H9 (cell line): ENCODE data around the gene TMEM200A. TPM values are rescaled to one million over a fixed set of nuclear protein-coding genes. Genes with fewer than 3 reads are reported as not detected.

ENCODE experiments used
- DNase-seq: peaks from one replicate; pipeline ENCODE4 v3.0.0-alpha.2; 2017
- H2AFZ ChIP-seq: one replicate; pipeline ENCODE4 v1.6.1; 2013; ENCODE audit warnings: mild to moderate bottlenecking, low read length, control low read depth, moderate library complexity
- H2AK5ac ChIP-seq: 2 replicates; pipeline ENCODE4 v1.6.1; 2013; ENCODE audit warnings: low read length, control low read depth, mixed read lengths; ENCODE audit not compliant: insufficient read length
- H2BK120ac ChIP-seq: one replicate; pipeline ENCODE4 v1.6.1; 2013; ENCODE audit warnings: low read depth, mild to moderate bottlenecking, low read length, control low read depth, inconsistent platforms; ENCODE audit not compliant: poor library complexity, severe bottlenecking
- H2BK12ac ChIP-seq: 2 replicates; pipeline ENCODE4 v1.6.1; 2013; ENCODE audit warnings: low read length, control low read depth, mixed read lengths, low read depth; ENCODE audit not compliant: insufficient read length
- H2BK15ac ChIP-seq: 2 replicates; pipeline ENCODE4 v1.6.1; 2013; ENCODE audit warnings: low read depth, low read length, control low read depth
- H2BK20ac ChIP-seq: one replicate; pipeline ENCODE4 v1.6.1; 2013; ENCODE audit warnings: low read depth, mild to moderate bottlenecking, low read length, control low read depth, inconsistent platforms; ENCODE audit not compliant: poor library complexity, severe bottlenecking
- H2BK5ac ChIP-seq: 2 replicates; pipeline ENCODE4 v1.6.1; 2013; ENCODE audit warnings: low read length, control low read depth, mixed read lengths; ENCODE audit not compliant: insufficient read length
- H3K14ac ChIP-seq: 2 replicates; pipeline ENCODE4 v1.6.1; 2013; ENCODE audit warnings: low read length, control low read depth; ENCODE audit not compliant: insufficient read depth
- H3K18ac ChIP-seq: 2 replicates; pipeline ENCODE4 v1.6.1; 2013; ENCODE audit warnings: low read depth, mild to moderate bottlenecking, mixed read lengths, low read length, control low read depth; ENCODE audit not compliant: insufficient read length
- H3K23ac ChIP-seq: 2 replicates; pipeline ENCODE4 v1.6.1; 2013; ENCODE audit warnings: low read length, control low read depth, mixed read lengths, low read depth; ENCODE audit not compliant: insufficient read length
- H3K23me2 ChIP-seq: 2 replicates; pipeline ENCODE4 v1.6.1; 2013; ENCODE audit warnings: low read depth, mild to moderate bottlenecking, mixed read lengths, low read length, control low read depth; ENCODE audit not compliant: insufficient read length, poor library complexity, severe bottlenecking
- H3K27ac ChIP-seq: 2 replicates; pipeline ENCODE4 v1.5.1; 2013; ENCODE audit warnings: low read length, control low read depth, mixed read lengths, low read depth; ENCODE audit not compliant: insufficient read length
- H3K27me3 ChIP-seq: 2 replicates; pipeline ENCODE4 v1.6.1; 2013; ENCODE audit warnings: low read length, control low read depth, inconsistent platforms; ENCODE audit not compliant: insufficient read depth
- H3K4ac ChIP-seq: 2 replicates; pipeline ENCODE4 v1.6.1; 2013; ENCODE audit warnings: low read depth, mild to moderate bottlenecking, control low read depth, inconsistent platforms, low read length, moderate library complexity
- H3K4me1 ChIP-seq: 2 replicates; pipeline ENCODE4 v1.6.1; 2013; ENCODE audit warnings: low read length, control low read depth, inconsistent platforms; ENCODE audit not compliant: insufficient read depth
- H3K4me2 ChIP-seq: 2 replicates; pipeline ENCODE4 v1.6.1; 2013; ENCODE audit warnings: low read length, control low read depth, mixed read lengths; ENCODE audit not compliant: insufficient read length, insufficient read depth
- H3K56ac ChIP-seq: 2 replicates; pipeline ENCODE4 v1.6.1; 2013; ENCODE audit warnings: low read depth, mild to moderate bottlenecking, mixed read lengths, low read length, control low read depth; ENCODE audit not compliant: insufficient read length
- H3K79me1 ChIP-seq: 2 replicates; pipeline ENCODE4 v1.6.1; 2013; ENCODE audit warnings: low read depth, mild to moderate bottlenecking, moderate library complexity, low read length, control low read depth, inconsistent platforms; ENCODE audit not compliant: insufficient read depth, poor library complexity, severe bottlenecking
- H3K79me2 ChIP-seq: 2 replicates; pipeline ENCODE4 v1.6.1; 2013; ENCODE audit warnings: low read length, control low read depth, inconsistent platforms; ENCODE audit not compliant: insufficient read depth
- H3K9ac ChIP-seq: 2 replicates; pipeline ENCODE4 v1.6.1; 2013; ENCODE audit warnings: low read length, control low read depth, mixed read lengths; ENCODE audit not compliant: insufficient read length; ENCODE audit errors: extremely low read depth
- H3K9me3 ChIP-seq: one replicate; pipeline ENCODE4 v1.6.1; 2013; ENCODE audit warnings: low read depth, low read length, inconsistent platforms; ENCODE audit not compliant: control insufficient read depth
- H3T11ph ChIP-seq: one replicate; pipeline ENCODE4 v1.6.1; 2013; ENCODE audit warnings: mild to moderate bottlenecking, low read length, control low read depth, inconsistent platforms
- H4K20me1 ChIP-seq: one replicate; pipeline ENCODE4 v1.6.1; 2013; ENCODE audit not compliant: control insufficient read depth, insufficient read length, insufficient read depth
- H4K5ac ChIP-seq: 2 replicates; pipeline ENCODE4 v1.6.1; 2013; ENCODE audit warnings: low read depth, mild to moderate bottlenecking, mixed read lengths, low read length, control low read depth; ENCODE audit not compliant: insufficient read length
- H4K8ac ChIP-seq: replicated peaks from 2 replicates; pipeline ENCODE4 v1.6.1; 2013; ENCODE audit warnings: low read length, control low read depth, mixed read lengths, low read depth; ENCODE audit not compliant: insufficient read length
- H4K91ac ChIP-seq: 2 replicates; pipeline ENCODE4 v1.6.1; 2013; ENCODE audit warnings: low read depth, mild to moderate bottlenecking, moderate library complexity, mixed read lengths, low read length, control low read depth; ENCODE audit not compliant: insufficient read length
- H3K27ac Mint-ChIP-seq, 3 experiments: 2 replicates in 2 of 3; 3 replicates in 1 of 3; pipeline ENCODE4 v1.8.0; 2020 to 2021; ENCODE audit warnings: mixed read lengths in 3 of 3, mild to moderate bottlenecking in 1 of 3, moderate library complexity in 1 of 3
- H3K27me3 Mint-ChIP-seq: 2 replicates; pipeline ENCODE4 v1.8.0; 2021; ENCODE audit warnings: low read depth, mild to moderate bottlenecking, moderate library complexity, mixed read lengths
- H3K36me3 Mint-ChIP-seq, 3 experiments: 2 replicates in 2 of 3; 3 replicates in 1 of 3; pipeline ENCODE4 v1.8.0; 2020 to 2021; ENCODE audit warnings: low read depth in 3 of 3, mixed read lengths in 3 of 3; ENCODE audit not compliant: insufficient read depth in 1 of 3
- H3K4me1 Mint-ChIP-seq, 2 experiments: 2 replicates each; pipeline ENCODE4 v1.8.0; 2020; ENCODE audit warnings: mixed read lengths in 2 of 2
- H3K4me3 Mint-ChIP-seq, 2 experiments: 2 replicates in 1 of 2; 3 replicates in 1 of 2; pipeline ENCODE4 v1.8.0; 2020 to 2021; ENCODE audit warnings: mild to moderate bottlenecking in 2 of 2, mixed read lengths in 2 of 2, moderate library complexity in 1 of 2
- H3K9me3 Mint-ChIP-seq, 2 experiments: 2 replicates in 1 of 2; 3 replicates in 1 of 2; pipeline ENCODE4 v1.8.0; 2020; ENCODE audit warnings: mild to moderate bottlenecking in 2 of 2, mixed read lengths in 2 of 2, moderate library complexity in 1 of 2
- CTCF ChIP-seq: fragments of 200-600 bp; sonication (generic); conservative IDR thresholded peaks from 3 replicates; pipeline ENCODE4 v1.8.0; 2021; ENCODE audit warnings: antibody characterized with exemption, mild to moderate bottlenecking
- WGBS: extraction: QIAGEN DNeasy Blood & Tissue Kit; methylation state at CpG from one replicate; pipeline ENCODE4 v1.1.7; 2013; ENCODE audit warnings: missing lambda C conversion rate, low lambda C conversion rate, mixed read lengths; ENCODE audit not compliant: insufficient read length; ENCODE audit errors: extremely low coverage; 5-methylcytosine and 5-hydroxymethylcytosine counted together
- total RNA-seq: library from RNA; stranded (reverse); gene quantifications from 2 replicates; pipeline ENCODE4 v1.2.1, GENCODE V29; 2021

The TMEM200A gene
- total RNA-seq, 1 experiment from 2014 or later, result 6.1 TPM

- H2BK12ac ChIP-seq, result no peak overlapping the region
- no peak overlapping the region for H3K27ac ChIP-seq
- peak overlapping the region in 2 of 3 experiments; percentile 17 to 76; a peak in 4 of 7 replicates for H3K27ac Mint-ChIP-seq
- H2BK5ac ChIP-seq, result no peak overlapping the region
- no CpG with 5 or more reads among the region's 2 CpGs for WGBS
- no peak overlapping the region for H3T11ph ChIP-seq
- no peak overlapping the region for H3K23ac ChIP-seq
- no peak overlapping the region for H3K9ac ChIP-seq
- TF ChIP-seq CTCF, result no peak
- no peak overlapping the region for H2BK20ac ChIP-seq
- no peak for DNase-seq
- H3K27me3 ChIP-seq, result no peaks in the 10 kb centered on the region
- H3K23me2 ChIP-seq, result no peaks in the 10 kb centered on the region
- no peak overlapping the region for H3K4ac ChIP-seq
- H3K18ac ChIP-seq, result no peak overlapping the region
- H3K27me3 Mint-ChIP-seq, result no peaks in the 10 kb centered on the region
- peaks cover 24 to 37% of the 10 kb centered on the region in 2 experiments for H3K4me1 Mint-ChIP-seq
- no peak overlapping the region for H2BK120ac ChIP-seq
- no peaks in the 10 kb centered on the region; a peak in 1 of 5 replicates for H3K9me3 Mint-ChIP-seq
- H3K9me3 ChIP-seq, result no peaks in the 10 kb centered on the region
- no peak overlapping the region for H4K5ac ChIP-seq
- no peak overlapping the region for H2AK5ac ChIP-seq
- H4K91ac ChIP-seq, result no peak overlapping the region
- H2BK15ac ChIP-seq, result no peak overlapping the region; the same call in 1 of the 2 replicates
- H3K4me1 ChIP-seq, result peaks cover 7% of the 10 kb centered on the region; the same call in 1 of the 2 replicates
- peaks cover 3% of the 10 kb centered on the region; the same call in 1 of the 2 replicates for H3K79me2 ChIP-seq
- H3K14ac ChIP-seq, result no peak overlapping the region; the same call in 1 of the 2 replicates
- H4K8ac ChIP-seq, result no peak overlapping the region
- no peaks in the 10 kb centered on the region; a peak in 1 of 7 replicates for H3K36me3 Mint-ChIP-seq
- H4K20me1 ChIP-seq, result no peaks in the 10 kb centered on the region
- H3K56ac ChIP-seq, result no peak overlapping the region
- H3K4me2 ChIP-seq, result no peak overlapping the region
- H2AFZ ChIP-seq, result no peak overlapping the region
- no peak overlapping the region for H3K4me3 Mint-ChIP-seq
- H3K79me1 ChIP-seq, result no peaks in the 10 kb centered on the region
Measured at GRCh38 chr6:130405549-130405948, 39.7 kb downstream of the TMEM200A start.
